Rectal smooth muscle tissue (tissue), 1 donor: ENCODE measurements around the gene CACNB2.
"Not testable (repeated sequence)": the region's sequence is repeated elsewhere in the genome, so short reads cannot be mapped to it uniquely, and the experiment has no call there.

Experiments
- H3K27ac ChIP-seq: one replicate; pipeline ENCODE4 v1.7.0; 2013; ENCODE audit warnings: low read depth, low read length, inconsistent platforms
- H3K27me3 ChIP-seq: one replicate; pipeline ENCODE4 v1.7.0; 2013; ENCODE audit warnings: low read length; ENCODE audit not compliant: control insufficient read depth, insufficient read depth
- H3K36me3 ChIP-seq: one replicate; pipeline ENCODE4 v1.7.0; 2013; ENCODE audit warnings: low read length; ENCODE audit not compliant: control insufficient read depth, insufficient read depth
- H3K4me1 ChIP-seq: one replicate; pipeline ENCODE4 v1.7.0; 2013; ENCODE audit warnings: low read length; ENCODE audit not compliant: control insufficient read depth, insufficient read depth
- H3K4me3 ChIP-seq: one replicate; pipeline ENCODE4 v1.7.0; 2013; ENCODE audit warnings: low read length
- H3K9ac ChIP-seq: one replicate; pipeline ENCODE4 v1.7.0; 2013; ENCODE audit warnings: low read length

Gene CACNB2

DNA sequence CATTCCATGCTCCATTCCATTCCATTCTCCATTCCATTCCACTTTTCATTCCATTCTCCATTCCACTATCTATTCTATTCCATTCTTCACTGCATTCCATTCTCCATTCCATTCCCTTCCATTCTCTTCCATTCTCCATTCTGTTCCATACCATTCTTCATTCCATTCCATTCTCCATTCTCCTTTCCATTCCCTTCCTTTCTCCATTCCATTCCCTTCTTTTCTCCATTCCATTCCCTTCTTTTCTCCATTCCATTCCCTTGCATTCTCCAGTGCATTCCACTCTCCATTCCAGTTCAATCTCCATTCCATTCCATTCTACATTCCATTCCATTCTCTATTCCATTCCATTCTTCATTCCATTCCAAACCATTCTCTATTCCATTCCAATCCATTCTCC lies 430.9 kb downstream of the CACNB2 start:
- Histone ChIP-seq H3K27ac (no peak overlapping the region), H3K4me3 (no peak overlapping the region)

GRCh38 chr10:18571780-18572179 lies 431.6 kb downstream of the CACNB2 start:
- Histone ChIP-seq H3K36me3 (no peaks in the 10 kb centered on the region), H3K4me1 (no peaks in the 10 kb centered on the region), H3K9ac (no peak overlapping the region)

More for the DNA sequence above, 430.9 kb downstream of the CACNB2 start:
- H3K9ac ChIP-seq = no peak overlapping the region
- H3K27me3 ChIP-seq = no peaks in the 10 kb centered on the region
- H3K4me1 ChIP-seq = no peaks in the 10 kb centered on the region
- no peaks in the 10 kb centered on the region for H3K36me3 ChIP-seq

GRCh38 chr10:18572959-18573561 lies 432.8 kb downstream of the CACNB2 start:
- no peaks in the 10 kb centered on the region for H3K4me1 ChIP-seq
- no peak overlapping the region for H3K4me3 ChIP-seq
- no peaks in the 10 kb centered on the region for H3K27me3 ChIP-seq
- no peak overlapping the region for H3K27ac ChIP-seq
- no peak overlapping the region for H3K9ac ChIP-seq
- no peaks in the 10 kb centered on the region for H3K36me3 ChIP-seq

More at GRCh38 chr10:18571780-18572179, 431.6 kb downstream of the CACNB2 start:
- H3K27me3 ChIP-seq = no peaks in the 10 kb centered on the region
- H3K27ac ChIP-seq = no peak overlapping the region
- no peak overlapping the region for H3K4me3 ChIP-seq

DNA sequence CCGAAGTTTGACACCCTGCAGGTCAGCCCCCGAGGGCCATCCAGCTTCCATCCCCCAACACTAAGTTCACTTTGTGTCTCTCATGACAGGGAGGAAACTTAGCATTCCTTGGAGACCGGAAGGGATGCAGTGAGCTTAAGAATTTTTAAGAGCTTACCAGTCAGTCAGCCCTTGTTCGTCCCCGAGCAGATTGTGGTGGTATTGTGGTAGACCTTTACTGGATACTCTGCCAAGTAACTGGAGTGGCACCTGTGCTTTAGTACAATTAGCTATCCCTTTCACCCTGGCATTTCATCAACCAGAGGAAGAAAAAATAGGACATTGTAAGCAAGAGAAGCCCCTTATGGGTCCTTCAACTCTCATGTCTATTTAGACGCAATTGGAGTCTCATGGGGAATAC lies 436.4 kb downstream of the CACNB2 start:
- Histone ChIP-seq H3K27me3 (no peaks in the 10 kb centered on the region), H3K36me3 (peaks cover 7% of the 10 kb centered on the region), H3K27ac (no peak overlapping the region)

DNA sequence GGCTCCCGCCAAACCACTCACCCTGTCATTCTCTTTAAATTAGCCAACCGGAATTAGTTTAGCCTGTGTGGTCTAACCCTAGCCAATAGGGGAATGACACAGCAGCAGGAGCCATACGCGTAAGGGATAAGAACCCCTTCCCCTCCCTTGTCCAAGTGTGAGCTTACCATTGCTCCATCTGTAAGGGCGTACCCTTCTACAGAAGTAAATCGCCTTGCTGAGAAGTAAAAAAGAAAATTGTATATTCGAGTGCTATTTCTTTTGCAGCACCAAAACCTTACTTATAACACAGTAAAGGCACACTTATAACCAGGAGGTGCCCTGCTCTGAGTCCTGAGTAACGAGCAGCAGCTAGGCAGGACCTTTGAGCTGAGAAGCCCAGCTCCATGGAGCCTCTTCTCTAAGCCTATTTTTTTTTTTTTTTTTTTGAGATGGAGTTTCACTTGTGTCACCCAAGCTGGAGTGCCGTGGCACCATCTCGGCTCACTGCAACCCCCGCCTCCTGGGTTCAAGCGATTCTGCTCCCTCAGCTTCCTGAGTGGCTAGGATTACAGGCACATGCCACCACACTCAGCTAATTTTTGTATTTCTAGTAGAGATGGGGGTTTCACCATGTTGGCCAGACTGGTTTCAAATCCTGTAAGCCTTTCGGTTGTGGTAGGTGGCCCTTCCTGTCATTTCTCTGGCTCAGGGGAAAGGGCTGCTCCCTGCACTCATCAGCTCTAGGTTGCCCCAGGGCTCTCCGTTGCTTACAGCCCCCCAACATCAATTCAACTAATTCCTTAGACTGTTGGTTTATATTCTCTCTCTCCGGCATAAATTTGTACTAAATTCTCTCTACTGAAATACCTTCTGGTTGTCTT lies 437.8 kb downstream of the CACNB2 start:
- Histone ChIP-seq H3K9ac (no peak overlapping the region), H3K27ac (no peak overlapping the region), H3K4me3 (no peak overlapping the region), H3K27me3 (no peaks in the 10 kb centered on the region), H3K36me3 (peaks cover 7% of the 10 kb centered on the region), H3K4me1 (no peaks in the 10 kb centered on the region)

More for the DNA sequence above, 436.4 kb downstream of the CACNB2 start:
- Histone ChIP-seq H3K4me3 (no peak overlapping the region), H3K9ac (no peak overlapping the region), H3K4me1 (no peaks in the 10 kb centered on the region)

- no peaks in the 10 kb centered on the region for H3K27me3 ChIP-seq
- no peak overlapping the region for H3K27ac ChIP-seq
- H3K36me3 ChIP-seq = peaks cover 7% of the 10 kb centered on the region
- no peaks in the 10 kb centered on the region for H3K4me1 ChIP-seq
- H3K9ac ChIP-seq = no peak overlapping the region
- H3K4me3 ChIP-seq = no peak overlapping the region
These were observed 442.6 kb downstream of the CACNB2 start for GRCh38 chr10:18582803-18583202.

DNA sequence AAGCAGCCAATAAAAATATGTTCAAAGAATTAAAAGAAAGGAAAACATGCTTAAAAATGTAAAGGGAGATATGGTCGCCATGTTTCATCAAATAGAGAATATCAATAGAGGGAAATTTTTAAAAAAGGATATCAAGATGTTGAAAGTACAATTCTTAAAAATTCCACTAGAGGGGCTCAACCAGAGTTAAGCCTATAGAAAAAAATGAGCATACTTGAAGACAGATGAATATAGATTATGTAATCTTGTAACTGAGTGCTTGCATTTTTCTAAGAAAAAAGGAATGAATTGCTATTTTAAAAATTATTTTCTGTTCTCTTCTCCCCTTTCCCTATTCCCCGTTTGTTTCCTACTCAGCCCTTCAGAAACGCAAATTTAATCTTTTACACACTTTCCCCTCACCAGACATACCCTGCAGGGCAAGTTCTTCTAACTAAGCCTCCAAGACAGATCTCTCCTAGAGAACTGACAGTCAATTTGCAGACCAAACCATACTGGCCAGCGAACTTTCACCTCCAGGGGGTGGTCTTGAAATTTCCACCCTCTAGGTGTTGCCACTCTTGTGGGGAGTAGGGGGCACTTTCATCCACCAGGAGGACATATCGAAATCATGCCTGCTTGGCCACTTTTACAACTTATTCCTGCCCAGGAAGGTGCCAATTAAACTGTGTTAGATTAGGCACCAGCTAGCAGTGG lies 443.5 kb downstream of the CACNB2 start:
- Histone ChIP-seq H3K27me3 (no peaks in the 10 kb centered on the region), H3K4me3 (no peak overlapping the region), H3K36me3 (peaks cover 7% of the 10 kb centered on the region), H3K27ac (no peak overlapping the region), H3K9ac (no peak overlapping the region), H3K4me1 (no peaks in the 10 kb centered on the region)

DNA sequence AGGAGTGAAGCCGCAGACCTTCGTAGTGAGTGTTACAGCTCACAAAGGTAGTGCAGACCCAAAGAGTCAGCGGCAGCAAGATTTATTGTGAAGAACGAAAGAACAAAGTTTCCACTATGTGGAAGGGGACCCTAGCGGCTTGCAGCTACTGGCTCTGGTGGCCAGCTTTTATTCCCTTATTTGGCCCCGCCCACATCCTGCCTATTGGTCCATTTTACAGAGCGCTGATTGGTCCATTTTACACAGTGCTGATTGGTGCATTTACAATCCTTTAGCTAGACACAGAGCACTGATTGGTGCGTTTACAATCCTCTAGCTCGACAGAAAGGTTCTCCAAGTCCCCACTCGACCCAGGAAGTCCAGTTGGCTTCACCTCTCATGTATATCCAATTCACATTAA lies 446.4 kb downstream of the CACNB2 start:
- H3K27me3 ChIP-seq, H3K27ac ChIP-seq, H3K9ac ChIP-seq, H3K4me1 ChIP-seq, H3K4me3 ChIP-seq, H3K36me3 ChIP-seq: not testable (repeated sequence)

DNA sequence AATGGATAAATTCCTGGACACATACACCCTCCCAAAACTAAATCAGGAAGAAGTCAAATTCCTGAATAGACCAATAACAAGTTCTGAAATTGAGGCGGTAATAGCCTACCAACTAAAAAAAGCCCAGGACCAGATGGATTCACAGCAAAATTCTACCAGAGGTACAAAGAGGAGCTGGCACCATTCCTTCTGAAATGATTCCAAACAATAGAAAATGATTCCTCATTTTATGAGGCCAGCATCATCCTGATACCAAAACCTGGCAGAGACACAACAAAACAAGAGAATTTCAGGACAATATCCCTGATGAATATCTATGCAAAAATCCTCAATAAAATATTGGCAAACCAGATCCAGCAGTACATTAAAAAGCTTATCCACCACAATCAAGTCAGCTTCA lies 450.9 kb downstream of the CACNB2 start:
- not testable (repeated sequence) for H3K4me1 ChIP-seq, H3K36me3 ChIP-seq, H3K4me3 ChIP-seq, H3K27me3 ChIP-seq, H3K9ac ChIP-seq, H3K27ac ChIP-seq
